A673 (cell line): ENCODE data around the gene SV2C.

Source experiments
- CTCF ChIP-seq: fragments of 300-800, 200-600 bp; sonication (generic); conservative IDR thresholded peaks from 2 replicates; pipeline ENCODE4 v1.5.1; 2017; ENCODE audit warnings: low read depth, mild to moderate bottlenecking, antibody characterized with exemption, low read length, moderate library complexity, mixed read lengths
- EZH2 ChIP-seq: fragments of 200-600 bp; sonication (generic); IDR thresholded peaks from 2 replicates; pipeline ENCODE4 v1.6.1; 2017; ENCODE audit warnings: borderline replicate concordance, low read depth, mild to moderate bottlenecking, mixed read lengths, antibody characterized with exemption, low read length; ENCODE audit not compliant: poor library complexity, severe bottlenecking

- no peak for TF ChIP-seq EZH2
- TF ChIP-seq CTCF = no peak
Measured at GRCh38 chr5:76273206-76273885, 190.2 kb downstream of the SV2C start.
